GM18870 (cell line): ENCODE data around the gene TPRG1L.
"Not testable (repeated sequence)": the region's sequence is repeated elsewhere in the genome, so short reads cannot be mapped to it uniquely, and the experiment has no call there.

ENCODE experiments used
- ATAC-seq: cut with Tn5 transposase; IDR thresholded peaks from one replicate; pipeline ENCODE4 v1.9.1; 2021; ENCODE audit warnings: moderate library complexity; ENCODE audit not compliant: unreplicated experiment

Gene TPRG1L

DNA sequence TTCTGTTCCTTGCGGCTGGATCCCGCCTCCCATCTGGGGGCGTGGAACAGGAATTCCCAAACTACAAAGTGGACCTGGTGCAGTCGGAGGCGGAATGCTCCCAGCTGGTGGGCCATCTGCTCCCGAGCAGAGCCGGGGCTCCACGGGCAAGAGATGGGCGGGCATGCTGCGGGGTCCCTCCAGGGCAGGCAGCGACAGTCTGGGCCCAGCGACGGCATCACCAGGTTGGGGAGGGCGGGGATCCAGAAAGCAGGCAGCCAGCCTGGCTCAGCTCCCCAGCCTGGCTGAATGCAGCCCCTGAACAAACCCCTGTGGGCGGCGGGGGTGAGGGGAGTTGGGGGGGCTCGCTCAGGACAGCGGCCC, 17.1 kb upstream of the TPRG1L start:
- ATAC-seq, result no peak

DNA sequence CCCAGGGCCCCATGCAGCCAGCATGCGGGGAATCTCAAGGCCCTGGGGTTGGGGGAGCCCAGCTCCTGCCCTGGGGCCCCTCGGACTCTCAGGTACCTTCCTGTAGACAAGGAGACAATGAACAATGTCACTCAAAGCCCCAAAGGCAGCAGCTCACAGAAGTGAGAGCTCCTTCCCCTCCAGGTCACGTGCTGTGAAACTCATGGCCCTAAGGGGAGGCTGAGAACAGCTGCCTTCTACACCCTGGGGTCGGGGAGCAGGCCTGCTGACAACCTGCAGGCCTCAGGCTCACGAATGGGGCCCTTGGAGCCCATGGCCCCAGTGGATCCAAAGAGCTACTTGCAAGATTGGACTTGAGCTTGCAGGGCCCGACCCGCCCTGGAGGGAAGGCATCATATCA, 16.7 kb upstream of the TPRG1L start:
- ATAC-seq, result no peak

DNA sequence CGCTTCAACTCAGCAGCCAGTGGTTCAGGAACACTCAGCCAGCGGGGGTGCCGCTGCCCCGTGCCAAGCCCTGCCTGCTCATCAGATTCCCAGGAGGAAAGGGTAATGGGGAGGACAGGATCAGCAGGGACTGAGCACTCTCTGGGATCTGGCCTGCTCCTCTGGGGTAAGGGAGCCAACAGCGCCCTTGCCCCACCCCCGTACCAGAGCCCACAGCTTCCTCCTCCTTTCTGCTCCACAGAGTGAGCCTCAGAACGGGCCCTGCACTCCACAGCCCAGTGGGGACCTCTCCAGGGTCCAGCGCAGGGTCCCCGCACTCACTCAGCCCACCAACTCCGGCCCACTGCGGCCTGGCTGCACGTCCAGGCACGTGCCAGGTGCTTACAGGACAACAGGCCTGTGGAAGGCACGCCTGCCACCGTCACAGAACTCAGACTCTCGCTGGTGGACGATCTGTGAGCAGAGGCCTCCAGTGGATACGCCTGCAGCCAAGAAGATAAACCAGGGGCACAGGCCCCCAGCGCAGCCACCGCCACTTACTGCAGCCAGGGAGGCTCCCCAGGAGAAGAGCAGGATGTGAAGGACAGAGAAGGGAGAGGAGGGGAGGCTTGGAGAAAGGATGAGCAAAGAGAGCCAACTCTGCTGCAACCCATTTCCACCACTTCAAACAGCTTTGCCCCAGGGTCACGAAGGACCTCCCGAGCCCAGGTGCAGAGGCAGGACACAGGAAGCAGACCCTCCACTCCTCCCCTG, 15.6 kb upstream of the TPRG1L start:
- ATAC-seq, result no peak

DNA sequence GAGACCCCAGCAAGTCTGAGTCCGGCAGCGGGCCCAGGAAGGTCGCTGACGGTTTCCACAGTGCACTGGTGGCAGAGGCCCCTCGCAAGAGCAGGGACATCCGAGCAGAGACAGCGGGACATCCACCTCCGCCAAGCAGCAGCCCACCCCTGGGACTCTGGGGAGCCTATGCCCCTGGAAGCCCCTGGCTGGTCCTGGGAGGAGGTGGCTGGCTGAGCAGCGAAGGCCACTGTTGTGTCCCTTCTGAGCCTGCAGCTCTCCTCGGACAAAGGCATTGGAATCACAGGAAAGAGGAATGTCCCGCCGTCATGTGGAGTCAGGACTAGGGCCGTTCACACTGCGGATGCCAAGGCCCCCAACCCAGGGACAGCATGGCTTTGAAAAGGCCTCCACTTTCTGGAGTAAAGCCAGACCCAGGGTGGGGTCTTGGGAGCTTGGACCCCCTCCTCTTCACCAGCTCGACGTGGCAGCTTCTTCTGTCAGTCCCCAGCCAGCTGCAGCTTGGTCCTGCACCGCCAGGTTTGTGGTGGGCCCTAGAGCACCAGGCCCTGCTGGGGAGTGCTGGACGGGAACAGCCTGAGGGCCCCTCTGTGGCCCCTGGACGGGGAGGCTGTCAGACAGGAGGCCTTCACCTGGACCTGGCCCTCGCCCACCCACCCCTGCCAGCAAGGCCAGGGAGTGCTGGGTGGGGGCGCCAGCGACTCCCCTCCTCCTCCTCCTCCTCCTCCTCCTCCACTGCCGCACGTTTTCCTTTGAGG, 14.9 kb upstream of the TPRG1L start:
- ATAC-seq, result no peak

DNA sequence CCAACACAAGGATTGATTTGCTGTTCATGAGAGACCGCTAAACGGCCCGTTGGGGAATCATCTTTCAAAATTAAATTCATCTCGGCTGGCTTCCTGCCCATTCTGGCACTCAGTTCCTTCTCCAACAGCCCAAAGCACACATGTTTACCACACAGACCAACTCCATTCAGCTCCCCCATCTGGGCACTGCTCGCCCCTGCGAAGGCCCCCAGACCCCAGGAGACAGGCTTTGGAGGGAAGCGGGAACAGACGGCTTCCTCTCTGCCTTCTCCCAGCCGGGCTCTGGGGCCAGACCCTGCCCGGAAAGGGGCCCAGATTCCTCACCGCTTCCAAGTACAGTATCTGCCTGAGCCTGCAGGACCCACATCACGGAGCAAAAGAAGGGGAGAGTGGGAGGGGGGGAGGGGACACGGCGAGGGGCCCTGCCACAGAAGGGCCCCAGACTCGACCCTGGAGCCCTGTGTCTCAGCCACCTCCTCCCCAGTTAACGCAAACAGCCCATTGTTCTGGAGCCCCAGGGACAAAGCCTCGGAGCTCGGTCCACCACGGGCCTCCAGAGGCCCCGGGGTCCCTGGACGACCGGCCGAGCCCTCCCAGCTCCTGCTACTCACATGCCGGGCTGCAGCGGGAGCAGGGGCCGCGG, 14.2 kb upstream of the TPRG1L start:
- ATAC-seq, result no peak

DNA sequence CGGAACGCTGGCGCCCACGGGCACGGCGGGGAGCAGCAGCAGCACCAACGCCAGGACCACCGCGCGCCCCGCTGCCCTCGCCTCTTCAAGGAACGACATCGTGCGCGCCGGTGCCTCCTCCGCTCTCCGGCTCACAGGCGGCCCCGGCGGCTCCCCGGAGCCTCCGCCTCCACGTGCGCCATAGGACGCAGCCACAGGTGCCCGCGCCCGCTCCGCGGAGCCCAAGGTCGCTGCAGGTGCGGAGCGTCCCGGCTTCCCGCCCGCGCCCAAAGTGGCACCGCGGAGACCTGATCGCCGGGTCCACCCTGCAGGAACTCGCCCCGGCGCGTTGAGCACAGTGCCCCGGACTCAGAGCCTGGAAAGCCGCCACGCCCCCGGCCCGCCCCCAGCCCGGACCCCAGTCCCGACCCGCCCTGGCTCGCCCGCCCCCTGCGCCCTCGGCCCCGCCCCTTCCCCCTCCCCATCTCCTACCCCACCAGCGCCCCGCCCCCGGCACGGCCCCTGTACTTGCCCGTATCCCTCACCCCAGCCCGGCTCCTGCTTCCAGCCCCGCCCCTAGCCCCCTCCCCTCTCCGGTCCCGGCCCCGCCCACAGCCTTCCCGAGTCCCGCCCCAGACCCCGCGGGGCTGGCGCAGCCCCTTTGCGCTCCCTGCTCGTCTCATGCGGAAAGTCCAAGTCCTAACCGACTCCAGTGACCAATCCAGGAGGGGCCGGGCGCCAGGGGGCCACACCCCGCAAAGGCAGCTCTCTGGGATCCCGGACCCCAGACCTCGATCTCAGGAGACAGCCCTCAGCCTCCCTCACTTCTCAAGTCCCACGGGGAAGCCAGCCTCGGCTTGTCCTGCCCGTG, 13.4 kb upstream of the TPRG1L start, which contains the start of gene MEGF6:
TSS of gene MEGF6 (minus strand) at position 339 of the 850 bp plus-strand sequence. CDS start at position 99, 240 bp downstream.
- no peak for ATAC-seq

DNA sequence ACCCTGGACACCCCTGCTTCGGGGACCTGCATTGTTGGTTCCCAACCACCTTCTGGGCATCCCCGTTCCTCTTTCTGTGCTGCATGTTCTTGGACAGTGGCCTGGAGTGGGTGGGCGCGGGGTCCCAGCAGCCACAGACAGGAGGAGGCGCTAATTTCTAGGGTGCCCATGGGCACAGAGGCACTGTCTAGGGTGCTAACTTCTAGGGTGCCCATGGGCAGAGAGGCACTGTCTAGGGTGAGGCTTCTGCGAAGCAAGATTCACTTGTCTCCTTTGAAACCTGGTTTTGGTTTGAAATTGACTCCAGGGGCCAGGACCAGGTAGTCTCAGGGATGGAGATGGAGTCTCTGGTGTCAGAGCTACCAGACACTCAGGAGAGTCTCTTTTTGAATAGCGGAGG, 12.7 kb upstream of the TPRG1L start:
- no peak for ATAC-seq

DNA sequence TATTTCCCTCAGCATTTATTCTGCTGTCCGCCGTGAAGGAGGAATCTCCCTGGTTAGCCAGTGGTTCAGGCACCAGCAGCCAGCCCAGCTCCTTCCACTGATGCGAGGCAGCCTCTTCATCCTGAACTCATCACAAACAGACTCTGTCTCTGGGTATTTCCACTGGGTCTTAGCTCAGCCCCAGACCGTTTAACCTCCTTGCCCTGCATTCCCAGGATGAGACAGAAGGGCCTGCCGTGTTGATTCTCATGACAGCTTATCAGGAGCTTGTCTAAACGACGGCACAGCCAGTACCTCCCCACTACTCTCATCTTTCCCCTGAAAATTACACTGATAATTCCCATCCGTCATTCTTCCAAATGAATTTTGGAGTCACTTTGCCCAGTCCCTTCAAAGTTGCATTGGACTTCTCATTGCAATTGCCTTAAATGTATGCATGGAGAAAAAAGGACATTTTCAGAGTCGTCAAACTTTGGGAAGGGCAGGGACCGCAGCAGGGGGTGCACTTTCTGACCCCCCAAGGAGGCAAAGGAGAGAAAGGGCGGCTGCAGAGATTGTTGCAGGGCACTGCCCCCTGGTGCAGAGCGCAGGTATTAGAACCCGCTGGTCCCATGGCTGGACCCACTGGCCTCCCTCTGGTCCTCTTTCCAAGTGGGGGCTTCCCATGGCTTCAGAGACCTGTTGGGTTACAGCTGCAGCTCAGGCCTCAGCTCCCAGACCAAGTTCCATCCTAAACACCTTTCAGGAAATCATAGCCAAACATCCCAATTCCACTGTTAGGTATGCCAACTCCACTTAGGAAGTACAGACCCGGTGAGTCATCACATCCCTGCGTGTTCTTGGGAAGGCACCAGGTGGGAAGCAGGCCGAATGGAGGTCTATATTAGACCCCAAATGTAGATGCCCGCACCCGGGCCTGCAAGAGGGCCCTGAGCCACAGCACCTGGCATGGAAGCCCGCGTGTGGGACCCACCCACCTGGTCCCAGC, 9.8 kb upstream of the TPRG1L start:
- no peak for ATAC-seq

DNA sequence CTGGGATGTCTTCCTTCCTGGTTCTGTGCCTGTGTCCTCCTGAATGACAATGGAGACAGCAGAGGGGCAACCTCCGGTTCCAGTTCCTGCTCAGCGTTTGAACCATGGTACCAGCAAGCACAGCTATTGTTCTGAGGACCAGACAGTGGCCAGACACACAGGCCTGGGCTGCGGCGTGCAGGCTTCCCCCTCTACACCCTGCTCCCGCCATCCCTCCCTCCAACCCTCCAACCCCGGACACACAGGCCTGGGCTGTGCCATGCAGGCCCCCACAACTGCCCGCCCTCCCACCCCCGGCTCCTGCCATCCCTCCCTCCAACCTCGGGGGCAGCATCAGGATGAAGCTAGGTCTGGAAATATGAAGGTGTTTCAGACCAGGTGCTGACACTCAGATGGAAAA, 8.0 kb upstream of the TPRG1L start:
- no peak for ATAC-seq

DNA sequence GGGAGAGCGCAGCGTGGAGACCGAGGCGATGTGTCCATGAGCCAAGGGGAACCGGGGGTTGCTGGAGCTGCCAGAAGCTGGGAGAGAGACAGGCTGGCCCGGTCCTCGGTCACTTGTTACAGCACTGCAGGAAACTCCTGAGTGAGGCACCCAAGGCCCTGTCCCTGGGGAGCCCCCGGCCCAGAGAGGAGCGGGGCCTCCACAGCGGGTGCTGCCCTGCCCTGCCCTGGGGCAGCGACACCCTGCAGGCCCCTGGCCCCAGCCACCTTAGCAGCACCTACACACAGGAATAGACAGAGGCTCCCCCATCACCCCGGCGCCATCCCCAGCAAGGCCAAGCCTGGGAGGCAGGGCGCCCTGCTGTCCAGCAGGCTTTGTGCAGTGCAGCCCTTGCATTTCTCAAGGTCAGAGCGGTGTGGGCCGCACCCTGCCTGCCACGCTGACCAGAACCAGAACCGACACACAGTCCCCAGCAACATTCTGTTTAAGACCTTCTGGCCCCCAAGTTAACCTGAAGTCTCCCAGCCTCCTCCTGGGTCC, 6.9 kb upstream of the TPRG1L start:
- ATAC-seq, result no peak

DNA sequence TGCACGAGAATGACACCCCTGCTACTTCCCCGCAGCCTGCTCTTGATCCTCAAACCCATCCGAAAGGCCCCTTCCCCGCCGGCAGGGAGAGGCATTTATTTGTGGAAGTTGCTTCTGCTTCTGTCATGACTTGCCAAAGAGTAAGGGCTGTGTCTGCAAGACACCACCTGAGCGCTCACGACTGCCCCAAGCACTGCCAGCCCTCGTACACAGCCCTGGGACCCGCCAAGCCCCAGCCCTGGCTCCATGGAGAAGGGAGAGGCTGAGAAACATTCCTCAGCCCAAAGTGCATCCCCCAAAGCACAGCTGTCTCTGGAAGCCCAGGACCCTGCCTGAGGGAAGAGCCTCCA, 6.3 kb upstream of the TPRG1L start:
- ATAC-seq, result no peak

DNA sequence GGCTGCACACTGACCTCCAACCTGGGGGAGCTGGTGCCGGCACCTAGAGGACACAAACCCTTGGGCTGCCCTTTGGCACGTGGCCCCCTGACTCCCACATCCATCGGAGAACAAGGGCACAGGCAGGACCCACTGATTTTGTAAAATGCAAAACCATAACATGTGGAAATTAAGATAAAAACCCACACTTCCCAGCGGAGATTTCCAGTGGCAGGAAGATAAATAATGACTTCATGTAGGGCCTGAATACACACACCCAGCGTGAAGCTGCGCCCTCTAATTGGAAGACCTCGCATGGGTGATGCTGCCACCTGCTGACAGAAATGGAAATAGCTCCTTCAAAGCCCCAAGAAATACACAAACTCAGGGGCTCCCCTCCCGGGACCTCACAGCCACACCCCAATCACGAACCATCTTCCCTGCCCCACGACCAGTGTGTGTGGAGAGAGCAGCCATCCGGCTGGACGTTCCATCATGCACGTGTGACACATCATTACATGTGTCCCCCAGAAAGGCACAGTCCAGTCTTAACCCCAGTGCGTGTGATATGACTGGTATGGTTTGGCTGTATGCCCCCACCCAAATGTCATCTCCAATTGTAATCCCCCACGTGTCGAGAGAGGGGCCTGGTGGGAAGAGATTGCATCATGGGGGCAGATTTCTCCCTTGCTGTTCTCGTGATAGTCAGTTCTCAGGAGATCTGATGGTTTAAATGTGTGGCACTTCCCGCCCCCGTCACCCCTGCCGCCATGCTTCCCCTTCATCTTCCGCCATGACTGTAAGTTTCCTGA, 5.7 kb upstream of the TPRG1L start:
- no peak for ATAC-seq

DNA sequence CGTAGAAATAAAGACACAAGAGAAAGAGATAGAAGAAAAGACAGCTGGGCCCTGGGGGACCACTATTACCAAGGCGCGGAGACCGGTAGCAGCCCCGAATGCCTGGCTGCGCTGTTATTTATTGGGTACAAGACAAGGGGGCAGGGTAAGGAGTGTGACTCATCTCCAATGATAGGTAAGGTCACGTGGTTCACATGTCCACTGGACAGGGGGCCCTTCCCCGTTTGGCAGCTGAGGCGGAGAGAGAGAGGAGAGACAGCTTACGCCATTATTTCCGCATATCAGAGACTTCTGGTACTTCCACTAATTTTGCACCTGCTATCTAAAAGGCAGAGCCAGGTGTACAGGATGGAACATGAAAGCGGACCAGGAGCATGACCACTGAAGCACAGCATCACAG, 4.1 kb upstream of the TPRG1L start:
- no peak for ATAC-seq

DNA sequence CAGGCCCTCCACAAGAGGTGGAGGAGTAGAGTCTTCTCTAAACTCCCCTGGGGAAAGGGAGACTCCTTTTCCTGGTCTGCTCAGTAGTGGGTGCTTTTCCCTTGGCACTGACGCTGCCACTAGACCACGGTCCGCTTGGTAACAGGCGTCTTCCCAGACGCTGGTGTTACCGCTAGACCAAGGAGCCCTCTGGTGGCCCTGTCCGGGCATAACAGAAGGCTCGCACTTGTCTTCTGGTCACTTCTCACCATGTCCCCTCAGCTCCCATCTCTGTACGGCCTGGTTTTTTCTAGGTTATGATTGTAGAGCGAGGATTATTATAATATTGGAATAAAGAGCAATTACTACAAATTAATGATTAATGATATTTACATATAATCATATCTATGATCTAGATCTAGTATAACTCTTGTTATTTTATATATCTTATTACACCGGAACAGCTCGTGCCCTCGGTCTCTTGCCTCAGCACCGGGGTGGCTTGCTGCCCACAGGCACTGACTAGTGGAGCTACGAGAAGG, 3.6 kb upstream of the TPRG1L start:
- not testable (repeated sequence) for ATAC-seq

DNA sequence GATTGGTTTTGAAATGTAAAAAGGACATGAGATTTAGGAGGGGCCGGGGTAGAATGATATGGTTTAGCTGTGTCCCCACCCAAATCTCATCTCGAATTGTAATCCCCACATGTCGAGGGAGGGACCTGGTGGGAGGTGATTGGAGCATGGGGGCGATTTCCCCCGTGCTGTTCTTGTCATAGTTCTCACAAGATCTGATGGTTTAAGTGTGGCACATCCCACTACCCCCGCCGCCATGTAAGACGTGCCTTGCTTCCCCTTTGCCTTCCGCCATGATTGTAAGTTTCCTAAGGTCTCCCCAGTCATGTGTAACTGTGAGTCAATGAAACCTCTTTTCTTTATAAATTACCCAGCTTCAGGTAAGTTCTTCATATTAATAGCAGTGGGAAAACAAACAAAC, 2.7 kb upstream of the TPRG1L start:
- not testable (repeated sequence) for ATAC-seq

DNA sequence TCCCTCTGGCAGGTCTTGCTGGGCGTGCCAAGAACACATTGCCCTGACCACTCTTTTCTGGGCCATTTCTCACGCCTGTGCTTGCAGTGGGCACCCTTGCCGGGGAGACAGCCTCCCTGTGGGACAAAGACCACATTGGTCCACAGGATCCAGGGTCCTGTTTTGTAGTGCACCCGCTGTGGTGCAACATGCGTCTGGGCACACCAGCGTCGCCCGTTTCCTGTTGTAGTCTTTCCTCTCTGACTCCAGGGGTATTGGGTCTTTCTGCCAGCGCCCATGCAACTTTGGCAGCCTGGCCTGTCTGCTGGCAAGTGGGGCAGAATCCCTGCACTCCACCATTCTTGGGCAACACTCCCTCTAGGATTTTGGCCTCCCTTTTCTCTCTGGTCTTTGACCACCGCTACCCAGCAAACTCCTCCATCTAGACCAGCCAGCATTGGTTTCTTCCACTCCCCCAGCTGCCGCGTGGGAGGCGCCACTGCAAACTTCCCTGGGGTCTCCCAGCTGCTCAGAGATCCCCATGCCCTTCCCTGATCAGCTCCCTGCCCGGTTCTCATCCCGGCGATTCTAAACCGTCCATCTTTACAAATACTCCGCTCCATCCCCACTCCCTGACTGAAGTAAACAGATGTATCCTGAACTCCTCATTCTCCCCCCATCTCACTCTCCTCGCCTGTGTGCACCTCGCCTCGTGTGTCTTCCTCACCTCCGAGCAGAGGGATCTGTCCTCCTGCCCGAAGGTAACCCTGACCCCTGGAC, 1.2 kb upstream of the TPRG1L start:
- no peak for ATAC-seq

DNA sequence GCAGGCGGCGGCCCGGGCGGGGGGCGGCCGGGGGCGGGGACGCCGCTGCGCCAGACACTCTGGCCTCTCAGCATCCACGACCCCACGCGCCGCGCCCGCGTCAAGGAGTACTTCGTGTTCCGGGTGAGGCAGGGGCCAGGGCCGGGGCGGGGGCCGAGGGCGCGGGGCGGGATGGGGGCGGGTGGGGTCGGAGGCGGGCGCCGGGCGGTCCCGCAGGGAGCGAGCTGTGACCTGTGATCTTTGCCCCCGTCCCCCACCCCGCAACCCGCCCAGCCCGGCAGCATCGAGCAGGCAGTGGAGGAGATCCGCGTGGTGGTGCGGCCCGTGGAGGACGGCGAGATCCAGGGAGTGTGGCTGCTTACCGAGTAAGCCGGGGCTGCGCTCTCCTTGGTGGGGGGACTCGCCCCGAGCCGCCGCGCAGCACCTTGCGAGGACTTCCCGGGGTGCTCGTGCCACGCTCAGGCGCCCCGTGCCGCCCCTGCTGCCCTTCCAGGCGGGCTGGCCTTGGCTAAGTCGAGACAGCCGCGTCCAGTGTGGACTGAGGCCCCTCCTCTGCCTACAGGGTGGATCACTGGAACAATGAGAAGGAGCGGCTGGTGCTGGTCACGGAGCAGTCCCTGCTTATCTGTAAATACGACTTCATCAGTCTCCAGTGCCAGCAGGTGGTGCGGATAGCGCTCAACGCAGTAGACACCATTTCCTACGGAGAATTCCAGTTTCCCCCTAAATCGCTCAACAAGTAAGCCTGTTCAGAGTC, 514 bp downstream of the TPRG1L start:
- no peak for ATAC-seq
